COR-L47 (cell line): Measurements from ENCODE around the gene GPR162.

Source experiments
- DNase-seq: peaks from one replicate; lab custom pipeline; 2025; lab: John Stamatoyannopoulos, UW

Gene GPR162

GRCh38 chr12:6834873-6835272 lies 13.3 kb downstream of the GPR162 start:
- DNase-seq = no peak

DNA sequence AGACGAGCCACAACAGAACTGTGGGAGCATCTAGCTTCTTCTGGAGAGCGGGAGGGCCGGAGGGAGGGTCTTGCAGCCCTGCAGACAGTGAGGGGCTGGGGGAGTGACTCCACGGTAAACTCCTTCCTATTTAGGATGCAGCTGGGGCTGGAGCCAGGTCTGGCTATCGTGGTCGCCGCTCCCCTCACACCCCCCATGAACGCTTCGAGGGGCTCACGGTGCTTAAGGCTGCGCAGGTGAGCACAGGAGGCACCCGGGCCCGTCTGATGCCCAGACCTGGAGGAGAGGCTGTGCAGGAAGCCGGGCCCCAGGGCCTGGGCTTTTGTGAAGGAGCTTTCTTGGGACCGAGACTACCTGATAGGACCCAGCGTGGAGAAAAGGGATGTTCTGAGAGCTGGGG lies 15.2 kb downstream of the GPR162 start:
- no peak for DNase-seq

DNA sequence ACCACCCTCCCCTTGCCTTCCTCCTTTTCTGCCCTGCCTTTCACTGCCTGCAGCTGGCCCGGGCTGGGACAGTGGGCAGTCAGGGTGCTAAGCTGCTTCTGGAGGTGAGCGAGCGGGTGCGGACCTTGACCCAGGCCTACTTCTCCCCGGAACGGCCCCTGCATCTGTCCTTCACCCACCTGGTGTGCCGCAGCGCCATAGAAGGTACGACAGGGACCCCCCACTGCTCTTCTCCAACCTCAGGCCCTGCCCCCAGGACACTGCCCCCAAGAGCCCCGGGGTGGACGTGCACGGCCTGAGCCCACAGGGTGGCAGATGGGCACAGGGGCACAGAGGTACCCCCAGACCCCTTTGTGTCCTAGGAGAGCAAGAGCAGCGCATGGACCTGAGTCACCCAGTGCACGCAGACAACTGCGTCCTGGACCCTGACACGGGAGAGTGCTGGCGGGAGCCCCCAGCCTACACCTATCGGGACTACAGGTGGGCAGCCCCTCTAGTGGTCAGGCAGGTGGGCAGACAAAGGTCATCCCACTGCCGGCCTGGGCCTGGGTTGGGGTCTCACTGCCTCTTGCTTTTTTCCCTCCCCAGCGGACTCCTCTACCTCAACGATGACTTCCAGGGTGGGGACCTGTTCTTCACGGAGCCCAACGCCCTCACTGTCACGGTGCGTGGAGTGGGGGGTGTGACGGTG lies 15.9 kb downstream of the GPR162 start:
- no peak for DNase-seq

DNA sequence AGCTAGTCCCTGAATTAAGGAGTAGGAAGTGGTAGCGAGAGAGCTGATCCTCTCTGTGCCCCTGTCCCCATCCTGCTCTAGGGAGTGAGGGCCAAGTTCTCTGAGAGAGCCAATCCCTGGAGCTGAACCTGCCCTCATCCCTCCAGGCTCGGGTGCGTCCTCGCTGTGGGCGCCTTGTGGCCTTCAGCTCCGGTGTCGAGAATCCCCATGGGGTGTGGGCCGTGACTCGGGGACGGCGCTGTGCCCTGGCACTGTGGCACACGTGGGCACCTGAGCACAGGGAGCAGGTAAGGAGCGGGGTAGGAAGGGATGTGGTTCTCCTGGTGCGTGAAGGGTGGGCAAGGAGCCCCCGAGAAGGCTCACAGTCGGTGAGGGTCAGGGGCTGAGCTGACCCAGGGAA lies 17.2 kb downstream of the GPR162 start:
- no peak for DNase-seq

GRCh38 chr12:6839482-6840201 lies 18.0 kb downstream of the GPR162 start:
- DNase-seq = no peak

DNA sequence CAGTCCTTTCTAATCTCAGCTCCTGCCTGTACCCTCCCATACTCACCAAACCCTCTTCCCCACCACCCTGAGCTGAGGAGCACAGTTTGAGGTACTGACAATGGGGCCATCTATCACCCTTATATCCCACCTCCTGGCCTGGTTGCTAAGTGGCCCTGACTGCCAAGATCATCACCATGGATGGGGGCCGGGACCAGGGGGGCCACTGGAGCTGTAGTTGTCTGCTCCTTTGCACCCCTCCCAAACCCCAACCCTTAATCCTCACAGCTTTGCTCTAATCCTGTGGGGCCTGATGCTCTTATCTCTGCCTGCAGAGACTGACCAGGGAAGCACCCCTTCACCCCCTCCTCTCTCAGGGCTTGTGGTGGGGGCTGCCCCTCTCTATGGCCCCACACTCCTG lies 18.7 kb downstream of the GPR162 start:
- DNase-seq = no peak

- no peak for DNase-seq
Measured at GRCh38 chr12:6840761-6841515, 19.3 kb downstream of the GPR162 start, which contains the start of gene GNB3. GNB3 (plus strand) TSS chr12:6840925; CDS start chr12:6841288, 363 bp downstream.

GRCh38 chr12:6842075-6842474 lies 20.5 kb downstream of the GPR162 start:
- no peak for DNase-seq

DNA sequence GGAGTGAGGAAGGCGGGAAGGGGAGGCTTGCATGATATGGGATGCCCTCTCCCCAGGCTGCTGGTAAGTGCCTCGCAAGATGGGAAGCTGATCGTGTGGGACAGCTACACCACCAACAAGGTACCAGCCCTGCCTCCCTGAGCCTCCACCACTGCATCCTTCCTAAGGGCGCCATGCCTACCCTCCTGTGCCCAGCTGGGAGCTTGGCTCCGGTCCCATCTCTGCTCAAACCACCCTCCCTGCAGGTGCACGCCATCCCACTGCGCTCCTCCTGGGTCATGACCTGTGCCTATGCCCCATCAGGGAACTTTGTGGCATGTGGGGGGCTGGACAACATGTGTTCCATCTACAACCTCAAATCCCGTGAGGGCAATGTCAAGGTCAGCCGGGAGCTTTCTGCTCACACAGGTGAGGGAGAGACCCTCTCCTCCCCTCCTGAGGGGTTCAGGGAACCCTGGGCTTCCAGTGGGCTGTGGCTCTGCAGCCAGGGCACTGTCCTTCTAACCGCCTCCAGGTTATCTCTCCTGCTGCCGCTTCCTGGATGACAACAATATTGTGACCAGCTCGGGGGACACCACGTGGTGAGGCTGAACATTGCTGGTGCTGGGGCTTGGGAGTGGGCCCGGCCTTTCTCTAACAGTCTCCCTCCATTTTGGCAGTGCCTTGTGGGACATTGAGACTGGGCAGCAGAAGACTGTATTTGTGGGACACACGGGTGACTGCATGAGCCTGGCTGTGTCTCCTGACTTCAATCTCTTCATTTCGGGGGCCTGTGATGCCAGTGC lies 21.7 kb downstream of the GPR162 start:
- DNase-seq = no peak

DNA sequence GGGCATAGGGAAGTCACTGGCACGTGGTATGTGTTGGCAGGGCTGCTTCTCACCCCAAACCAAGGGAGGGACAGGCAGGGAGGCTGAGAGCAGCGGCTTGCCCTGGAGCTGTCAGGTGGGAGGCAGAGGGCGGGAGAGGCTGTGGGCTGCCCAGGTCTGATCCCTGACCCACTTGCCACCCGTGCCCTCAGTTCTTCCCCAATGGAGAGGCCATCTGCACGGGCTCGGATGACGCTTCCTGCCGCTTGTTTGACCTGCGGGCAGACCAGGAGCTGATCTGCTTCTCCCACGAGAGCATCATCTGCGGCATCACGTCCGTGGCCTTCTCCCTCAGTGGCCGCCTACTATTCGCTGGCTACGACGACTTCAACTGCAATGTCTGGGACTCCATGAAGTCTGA lies 23.8 kb downstream of the GPR162 start:
- DNase-seq = no peak

DNA sequence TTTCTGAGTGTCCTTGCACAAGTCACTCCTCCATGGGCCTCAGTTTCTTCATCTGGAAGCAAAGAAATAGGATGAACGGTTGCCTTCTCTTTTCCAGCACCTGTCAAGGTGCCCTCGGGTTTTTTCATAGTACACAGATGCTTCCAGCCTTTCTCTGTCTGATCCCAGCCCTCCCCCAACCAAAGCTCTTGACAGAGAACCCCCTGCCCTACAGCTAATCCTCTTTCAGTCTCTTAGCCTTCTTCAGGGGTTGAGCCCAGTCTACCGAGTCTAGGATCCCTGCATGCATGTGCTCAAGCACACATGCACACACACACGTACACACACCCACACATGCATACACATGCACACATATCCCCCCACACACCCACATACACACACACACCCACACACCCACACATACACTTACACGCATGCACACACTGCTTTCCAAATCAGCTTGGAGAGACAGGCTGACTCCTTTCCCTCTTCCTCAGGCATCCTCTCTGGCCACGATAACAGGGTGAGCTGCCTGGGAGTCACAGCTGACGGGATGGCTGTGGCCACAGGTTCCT lies 24.8 kb downstream of the GPR162 start:
- DNase-seq = no peak

DNA sequence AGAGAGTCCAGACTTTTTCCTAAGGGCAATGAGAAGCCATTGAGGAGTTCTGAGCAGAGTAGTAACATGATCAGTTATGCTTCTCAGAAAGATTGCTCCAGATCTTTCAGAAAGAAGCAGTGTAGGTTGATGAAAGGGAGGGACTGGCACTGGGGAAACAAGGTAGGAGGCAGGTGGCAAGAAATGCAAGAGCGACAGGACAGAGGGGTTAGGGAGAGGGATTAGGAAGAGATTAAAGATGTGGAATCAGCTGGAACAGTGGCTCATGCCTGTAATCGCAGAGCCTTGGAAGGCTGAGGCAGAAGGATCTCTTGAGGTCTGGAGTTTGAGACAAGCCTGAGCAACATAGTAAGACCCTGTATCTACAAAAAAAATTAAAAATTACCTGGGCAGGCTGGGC lies 26.1 kb downstream of the GPR162 start:
- DNase-seq = no peak

DNA sequence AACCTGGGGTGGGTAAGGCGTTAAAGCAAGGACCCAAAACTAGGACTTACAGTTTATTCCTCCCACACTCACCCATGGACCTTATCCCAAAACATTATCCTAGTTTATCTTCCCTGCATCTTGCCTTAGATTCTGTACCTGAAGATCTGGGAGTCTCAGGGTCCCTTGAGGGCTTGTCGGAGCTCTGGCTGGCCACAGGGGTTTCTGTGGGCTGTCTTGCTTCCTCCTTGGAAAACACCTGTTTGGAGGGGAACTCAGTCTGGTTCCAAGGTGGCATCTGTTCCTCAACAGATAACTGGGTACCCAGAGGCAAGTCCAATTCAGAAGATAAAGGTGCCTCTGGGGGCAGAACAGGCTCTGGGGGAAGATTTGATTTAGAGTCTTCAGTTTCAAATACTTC lies 27.8 kb downstream of the GPR162 start:
- no peak for DNase-seq

DNA sequence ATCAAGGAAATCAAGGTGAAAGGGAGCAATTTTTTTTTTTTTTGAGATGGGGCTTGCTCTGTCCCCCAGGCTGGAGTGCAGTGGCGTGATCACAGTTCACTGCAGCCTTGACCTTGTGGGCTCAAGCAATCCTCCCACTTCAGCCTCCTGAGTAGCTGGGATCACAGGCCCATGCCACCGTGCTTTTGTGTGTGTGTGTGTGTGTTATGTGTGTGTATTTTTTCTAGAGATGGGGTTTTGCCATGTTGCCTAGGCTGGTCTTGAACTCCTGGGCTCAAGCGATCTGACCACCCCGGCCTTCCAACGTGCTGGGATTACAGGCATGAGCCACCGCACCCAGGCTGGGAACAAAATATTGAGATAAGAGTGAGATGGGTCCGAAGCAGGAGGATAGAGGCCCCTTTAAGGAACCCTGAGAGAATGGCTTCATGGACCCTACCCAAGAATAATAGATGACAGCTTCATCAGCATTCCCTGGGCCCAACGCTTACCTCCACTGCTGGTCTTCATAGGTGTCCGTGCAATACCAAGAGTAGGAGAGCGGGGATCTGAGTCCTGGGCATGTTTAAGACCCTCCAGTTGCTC lies 28.4 kb downstream of the GPR162 start:
- no peak for DNase-seq

GRCh38 chr12:6850796-6851152 lies 29.2 kb downstream of the GPR162 start:
- no peak for DNase-seq

- peak; percentile 89 for DNase-seq
Measured at GRCh38 chr12:6851153-6851920, 29.7 kb downstream of the GPR162 start, which contains the start of gene CDCA3. CDCA3 (minus strand) TSS chr12:6851286; CDS start chr12:6850952, 334 bp downstream.

- DNase-seq = peak; percentile 95
Measured at GRCh38 chr12:6851921-6852650, 30.5 kb downstream of the GPR162 start, which contains the start of gene USP5. USP5 (plus strand) TSS chr12:6852150; CDS start chr12:6852180, 30 bp downstream.

DNA sequence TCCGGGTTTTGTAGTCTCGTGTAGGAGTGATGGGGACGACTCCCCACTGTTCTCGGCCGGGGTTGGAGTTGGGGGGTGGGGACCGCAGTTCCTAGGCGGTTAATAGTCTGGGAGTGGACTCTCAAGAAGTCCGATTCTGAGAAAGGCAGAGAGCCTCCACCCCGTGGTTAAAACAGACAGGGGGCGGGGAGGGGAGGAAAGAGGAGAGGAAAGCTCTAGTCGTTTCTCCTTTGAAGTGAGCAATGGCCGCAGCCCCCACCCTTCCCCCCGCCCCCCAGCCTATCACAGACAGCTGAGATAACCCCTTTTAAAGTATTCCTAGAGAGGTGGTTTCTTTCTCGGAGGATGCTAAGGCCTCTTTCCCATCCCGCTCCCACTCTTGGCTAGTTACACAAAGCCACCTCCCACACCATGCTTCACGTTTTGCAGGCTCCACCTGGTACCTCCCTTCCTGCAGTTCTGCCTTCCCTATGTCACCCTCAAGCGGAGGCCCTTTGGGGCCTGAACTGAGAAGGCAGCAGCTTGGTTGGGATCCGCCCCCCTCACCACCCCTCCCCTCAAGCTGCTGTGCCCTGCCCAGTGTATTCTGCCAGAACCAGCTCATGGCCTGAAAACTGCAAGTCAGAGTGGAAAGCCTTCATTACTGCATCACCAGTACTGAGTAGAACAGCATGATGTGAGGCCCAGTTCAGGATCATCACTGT lies 31.2 kb downstream of the GPR162 start:
- no peak for DNase-seq

GRCh38 chr12:6853626-6854025 lies 32.0 kb downstream of the GPR162 start:
- no peak for DNase-seq
